T47D (cell line): ENCODE data around the gene TRIM44.

Experiments
- DNase-seq, 2 experiments: peaks; one replicate each; pipeline versions ENCODE4 v3.0.0 to v3.0.0-alpha.2; 2011 to 2012; ENCODE audit warnings: low read depth in 1 of 2, low spot score in 1 of 2
- JUND ChIP-seq: IDR thresholded peaks from 2 replicates; pipeline ENCODE4 v1.6.1; 2012; ENCODE audit warnings: low read depth
- in situ Hi-C: cut with HindIII; loops from 2 replicates; pipeline ENCODE4 v1.10.0; 2016; ENCODE audit warnings: low sequenced_read_pairs, low pct_unique_long_range_greater_than_20kb

The TRIM44 gene

DNA sequence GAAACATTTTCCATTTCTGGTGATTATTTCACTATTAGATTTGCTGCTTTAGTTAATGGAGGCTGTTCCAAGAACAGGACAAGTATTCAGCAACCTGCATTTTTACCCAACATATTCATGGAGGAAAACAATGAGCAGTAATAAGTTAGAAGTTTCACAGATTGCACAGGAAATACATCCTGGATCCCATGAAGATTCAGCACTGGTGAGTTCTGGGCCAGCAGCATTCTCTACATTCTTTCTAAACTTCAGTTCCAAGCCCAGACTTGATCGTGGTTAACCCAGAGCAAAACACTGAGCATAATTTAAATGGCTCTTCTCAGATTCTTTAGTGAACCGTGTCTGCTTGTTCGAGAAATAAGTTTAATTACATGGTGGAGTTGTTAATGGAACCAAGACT lies 40.5 kb upstream of the TRIM44 start:
- peak; percentile 48; the same call in 1 of the 2 replicates for TF ChIP-seq JUND
- in situ Hi-C loops: no loop called here
- DNase-seq: peak; percentile 66 to 90

DNA sequence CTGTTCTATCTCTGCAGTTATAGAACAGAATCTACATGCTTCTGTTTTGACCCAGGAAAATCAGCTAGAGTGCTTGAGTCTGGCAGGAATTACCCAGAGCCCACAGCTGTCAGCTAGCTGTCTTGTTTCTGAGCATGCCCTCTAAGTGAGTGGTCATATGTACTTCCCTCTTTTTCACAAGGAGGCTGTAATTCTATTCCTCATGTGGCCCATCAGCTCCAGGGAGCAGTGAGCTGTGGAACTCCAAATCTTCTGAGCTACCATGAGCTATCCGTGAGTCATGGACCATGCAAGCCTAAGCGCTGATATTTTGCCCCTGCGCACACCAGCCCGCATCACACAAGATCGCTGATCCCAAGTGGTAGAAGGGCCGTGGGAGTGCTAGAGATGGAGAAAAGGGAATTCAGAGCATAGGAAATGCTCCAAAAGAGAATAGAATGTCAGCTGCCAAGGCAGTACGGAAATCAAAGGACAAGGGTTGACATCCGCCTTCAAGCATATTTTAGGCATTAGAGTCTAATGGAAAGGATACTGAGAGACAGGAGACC lies 38.9 kb upstream of the TRIM44 start:
- no peak for TF ChIP-seq JUND
- in situ Hi-C loops: no loop called here
- no peak for DNase-seq

DNA sequence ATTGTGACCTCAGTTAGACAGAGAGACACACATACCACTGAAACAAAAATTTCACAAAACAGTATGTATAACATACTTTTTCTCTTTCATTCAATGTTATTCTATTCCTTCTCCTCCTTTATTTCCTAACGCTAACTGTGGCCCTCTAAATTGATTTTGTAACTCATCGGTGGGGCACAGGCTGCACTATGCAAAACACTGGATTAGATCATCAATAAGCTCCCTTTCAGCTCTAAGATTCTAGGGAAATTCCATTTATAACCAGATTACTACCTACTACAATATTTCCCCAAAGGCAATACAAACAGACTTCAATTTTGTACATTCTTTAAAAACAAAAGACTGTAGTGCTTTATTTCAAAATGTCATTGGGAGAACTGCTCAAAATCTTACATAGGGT lies 38.3 kb upstream of the TRIM44 start:
- in situ Hi-C loops: no loop called here
- TF ChIP-seq JUND: no peak

DNA sequence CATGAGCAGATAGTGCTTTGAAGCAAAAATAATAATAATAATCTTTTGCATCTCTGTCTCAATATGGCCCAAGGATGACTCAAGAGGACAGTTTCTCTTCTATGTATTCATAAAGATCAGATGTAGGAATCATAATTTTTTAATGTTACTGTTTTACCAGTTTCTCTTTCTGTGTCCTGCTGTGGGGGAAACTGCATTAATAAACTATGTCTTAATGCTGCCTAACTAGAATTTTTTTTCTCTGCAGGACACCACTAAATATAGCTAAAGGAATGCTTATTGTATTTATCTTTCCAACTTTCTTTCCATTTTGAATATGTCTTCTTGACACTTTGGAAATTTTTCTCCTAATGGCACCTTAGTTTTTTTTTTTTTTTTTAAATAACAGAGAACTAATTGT lies 37.8 kb upstream of the TRIM44 start:
- no peak for DNase-seq
- in situ Hi-C loops: no loop called here
- TF ChIP-seq JUND: no peak

More for the DNA sequence above, 38.3 kb upstream of the TRIM44 start:
- DNase-seq: no peak

DNA sequence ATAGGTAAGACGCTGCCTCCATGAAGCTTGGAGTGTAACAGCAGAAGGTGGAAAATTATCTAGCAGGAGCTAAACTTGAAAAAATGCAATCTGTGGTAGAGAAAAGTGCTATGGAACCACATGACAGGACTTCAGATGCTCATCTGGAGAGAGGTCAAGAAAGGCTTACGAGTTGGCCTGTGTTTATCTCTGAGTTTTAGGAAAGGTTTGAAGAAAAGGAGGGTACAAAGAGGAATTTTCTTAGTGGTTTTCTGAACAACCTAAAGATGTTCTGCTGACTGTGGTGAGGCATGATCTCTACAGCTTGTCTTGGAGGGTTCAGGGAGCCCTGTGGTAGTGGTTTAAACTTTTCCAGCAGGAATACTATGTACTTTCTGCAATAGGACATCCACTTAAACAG lies 36.1 kb upstream of the TRIM44 start:
- TF ChIP-seq JUND: no peak
- DNase-seq: no peak
- in situ Hi-C loops: no loop called here

DNA sequence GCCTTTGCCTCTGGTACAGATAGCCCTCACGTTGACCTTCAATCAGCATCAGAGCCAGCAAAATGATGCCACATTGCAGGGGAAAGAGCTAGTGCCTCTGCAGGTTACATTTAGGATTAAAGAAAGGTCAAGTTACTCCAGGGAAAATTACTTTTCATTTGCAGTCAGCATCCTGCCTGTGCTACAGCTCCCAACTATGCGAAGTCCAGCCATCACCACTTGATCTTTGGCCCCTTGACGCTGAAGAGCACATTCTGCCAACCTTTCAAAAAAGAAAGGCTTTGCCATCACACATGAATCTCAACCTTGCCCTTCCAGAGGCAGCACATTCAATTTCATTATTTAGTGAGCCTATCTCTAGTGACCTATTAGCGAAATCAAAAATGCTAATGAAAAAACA lies 33.1 kb upstream of the TRIM44 start:
- in situ Hi-C loops: no loop called here
- no peak for TF ChIP-seq JUND
- no peak for DNase-seq

DNA sequence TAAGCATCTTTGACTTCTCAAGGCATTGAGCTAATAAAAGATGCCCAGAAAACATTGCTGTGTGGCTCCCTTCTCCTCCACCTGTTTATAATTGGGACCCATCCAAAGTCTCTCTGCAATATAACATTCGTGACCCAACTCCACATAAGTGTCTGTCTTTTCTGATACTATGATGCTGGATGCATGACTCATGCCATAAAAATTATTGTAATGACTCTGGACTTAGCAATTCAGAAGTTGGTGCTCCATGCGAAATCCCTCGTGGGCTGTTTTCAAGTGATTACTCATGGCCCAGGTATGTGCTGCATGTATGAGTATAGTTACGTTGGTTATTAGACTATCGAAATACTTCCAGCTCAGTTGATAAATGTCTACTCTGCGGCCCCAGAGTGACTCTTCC lies 32.7 kb upstream of the TRIM44 start:
- no peak for DNase-seq
- no peak for TF ChIP-seq JUND
- in situ Hi-C loops: no loop called here

DNA sequence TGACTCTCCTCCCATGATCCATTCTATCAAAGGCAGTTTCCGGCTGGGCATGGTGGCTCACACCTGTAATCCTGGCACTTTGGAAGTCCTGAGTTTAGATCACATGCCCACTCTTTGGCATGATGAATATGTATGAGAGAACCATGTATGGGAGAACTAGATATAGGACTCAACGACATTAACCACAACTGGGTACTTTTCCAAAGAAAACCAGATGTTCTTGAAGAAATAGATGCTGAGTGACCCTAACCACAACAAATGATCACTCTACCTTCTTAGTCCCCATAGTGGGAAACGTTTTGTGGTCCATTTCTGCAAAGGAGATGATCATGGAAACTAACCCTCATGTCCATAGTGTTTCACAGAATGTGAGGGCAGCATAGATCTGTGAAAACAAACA lies 30.7 kb upstream of the TRIM44 start:
- in situ Hi-C loops: no loop called here
- TF ChIP-seq JUND: no peak
- DNase-seq: no peak

DNA sequence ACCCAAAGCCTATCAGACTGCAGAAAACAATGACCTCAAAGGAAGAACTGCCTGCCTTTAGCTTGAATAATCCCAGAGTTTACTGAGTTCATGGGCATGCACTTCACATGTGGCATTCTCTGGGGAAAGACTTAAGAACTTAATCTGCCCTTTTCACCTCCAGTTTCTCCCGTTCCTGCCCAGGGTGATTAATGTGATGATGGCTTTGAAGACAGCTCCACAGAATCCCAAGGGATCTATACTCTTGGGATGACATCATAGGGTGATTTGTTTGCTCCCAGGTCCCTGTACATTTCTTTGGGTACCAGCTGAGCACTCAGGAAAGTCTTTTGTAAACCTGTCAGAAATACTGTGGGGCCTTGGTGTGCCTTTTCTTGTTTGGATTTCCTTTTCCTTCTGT lies 30.3 kb upstream of the TRIM44 start:
- no peak for TF ChIP-seq JUND
- DNase-seq: no peak
- in situ Hi-C loops: no loop called here

DNA sequence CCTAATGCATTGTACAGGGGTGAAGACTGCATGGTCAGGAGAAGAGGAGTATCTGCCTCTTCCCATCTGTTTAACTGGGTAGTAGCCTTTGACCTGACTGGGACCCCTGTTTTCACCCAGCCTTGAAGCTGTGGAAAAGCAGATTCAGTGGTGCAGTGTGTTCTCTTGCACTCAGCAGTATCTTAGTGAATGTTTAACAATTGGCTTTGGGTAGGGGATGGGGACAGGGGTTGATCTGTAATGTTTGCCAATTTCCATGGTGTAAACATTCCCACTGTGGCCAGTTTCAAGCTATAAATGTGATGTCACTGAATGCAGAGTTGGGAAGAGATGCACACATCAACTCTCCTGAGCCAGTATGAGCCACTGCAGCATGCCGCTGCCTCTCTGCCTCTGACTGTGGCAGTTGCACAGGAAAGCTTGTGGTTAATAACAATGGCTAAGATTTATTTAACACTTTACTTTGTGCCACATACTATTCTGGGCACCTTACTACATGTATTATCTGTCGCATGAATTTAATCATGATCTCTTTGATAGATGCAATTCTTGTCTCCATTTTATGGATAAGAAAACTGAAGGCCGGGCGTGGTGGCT lies 28.6 kb upstream of the TRIM44 start:
- in situ Hi-C loops: no loop called here
- TF ChIP-seq JUND: no peak
- DNase-seq: no peak

DNA sequence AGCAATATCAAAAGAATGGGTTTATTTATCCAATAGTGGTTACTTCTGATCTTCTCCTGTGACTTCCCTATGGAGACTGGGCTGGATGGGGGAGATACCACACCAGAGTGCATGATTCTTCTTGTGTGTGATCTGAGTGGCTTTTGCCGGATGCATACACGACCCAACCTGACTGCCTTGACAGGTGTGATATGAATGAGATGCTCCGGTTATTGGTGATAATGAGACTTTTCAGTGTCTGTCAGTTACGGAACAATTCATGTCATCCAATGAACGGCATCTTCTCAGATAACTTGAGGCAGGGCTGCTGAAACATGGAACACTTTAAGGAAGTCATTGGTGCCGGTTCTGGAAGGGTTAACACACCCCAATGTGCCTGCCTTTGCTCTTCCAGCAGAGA lies 26.6 kb upstream of the TRIM44 start:
- no peak for DNase-seq
- in situ Hi-C loops: no loop called here
- TF ChIP-seq JUND: no peak

DNA sequence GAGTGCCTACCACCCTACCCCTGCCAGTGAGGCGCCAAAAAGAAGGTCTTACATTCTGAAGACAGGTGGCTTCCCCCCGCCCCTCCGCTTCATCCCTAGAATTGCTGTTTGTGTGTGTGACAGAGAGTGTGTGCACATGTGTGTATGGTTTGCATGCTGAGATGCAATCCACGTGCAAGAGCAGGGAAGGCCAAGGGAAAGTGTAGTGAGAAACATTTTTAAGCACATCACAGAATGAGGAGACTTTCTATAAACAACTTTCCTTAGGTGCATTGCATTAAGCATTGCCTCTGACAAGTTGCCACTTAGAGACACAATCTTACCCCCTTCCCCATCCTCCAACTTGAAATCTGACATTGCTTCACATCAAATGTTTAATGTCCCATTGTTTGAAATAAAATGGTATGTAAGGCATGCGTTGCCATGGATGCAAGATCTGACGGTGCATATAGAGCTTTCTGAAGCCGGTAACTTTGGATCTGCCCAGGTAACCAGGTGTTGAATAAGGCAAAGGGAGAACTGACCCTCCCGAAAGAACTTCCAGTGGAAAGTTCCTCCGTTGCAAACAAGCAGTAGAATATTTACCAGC lies 22.9 kb upstream of the TRIM44 start:
- peak; percentile 55 to 89 for DNase-seq
- TF ChIP-seq JUND: no peak
- in situ Hi-C loops: no loop called here

DNA sequence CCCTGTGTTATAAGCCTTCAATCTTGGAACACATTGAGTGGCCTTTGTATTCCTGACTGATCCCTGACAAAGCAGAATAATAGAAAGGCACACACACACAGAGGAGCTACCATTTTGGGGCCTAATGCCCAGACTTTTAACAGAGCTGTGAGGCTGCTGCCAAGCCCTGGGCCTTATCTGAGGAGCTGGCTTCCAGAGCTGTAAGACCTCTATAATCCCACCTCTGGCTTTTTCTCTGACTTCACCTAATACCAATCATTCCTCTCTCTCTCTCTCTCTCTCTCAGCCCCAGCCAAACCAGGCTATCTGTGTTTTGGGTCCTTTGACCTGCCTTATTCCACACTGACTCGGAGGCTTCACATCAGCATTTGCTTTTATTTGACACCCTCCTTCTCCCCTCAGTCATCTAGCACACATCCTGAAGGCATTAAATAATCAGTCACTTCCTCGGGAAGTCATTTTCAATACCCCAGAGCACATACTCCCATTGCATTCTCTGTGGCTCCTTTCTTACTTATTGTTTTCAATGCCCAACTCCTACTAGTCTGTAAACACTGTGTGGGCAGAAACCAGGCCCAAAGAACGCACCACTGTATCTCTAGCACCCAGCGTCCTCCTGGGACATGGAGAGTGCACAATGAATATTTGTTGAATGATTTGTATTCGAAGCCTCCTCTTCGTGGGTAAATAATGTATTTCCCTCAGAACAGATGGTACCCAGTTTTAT lies 21.2 kb upstream of the TRIM44 start:
- no peak for TF ChIP-seq JUND
- in situ Hi-C loops: no loop called here
- no peak for DNase-seq
